GM23338 (cell line): ENCODE results near the gene SIAH1. TPM values are rescaled to one million over a fixed set of nuclear protein-coding genes. Genes with fewer than 3 reads are reported as not detected.

Source experiments
- ATAC-seq: fragments of 200-7000 bp; cut with Tn5 transposase; 3 replicates; pipeline ENCODE4 v1.9.1; 2020
- DNase-seq: peaks from one replicate; pipeline ENCODE4 v3.0.0-alpha.2; 2015; ENCODE audit warnings: low spot score
- H2AFZ ChIP-seq: fragments of 200-600 bp; sonication (generic); 2 replicates; pipeline ENCODE4 v1.8.0; 2016; ENCODE audit warnings: antibody characterized with exemption, mild to moderate bottlenecking, moderate library complexity
- H3F3A ChIP-seq: fragments of 200-600 bp; sonication (generic); replicated peaks from 2 replicates; pipeline ENCODE4 v1.8.0; 2017; ENCODE audit warnings: antibody characterized with exemption, mixed run types, low read depth
- H3K27ac ChIP-seq: fragments of 200-600 bp; sonication (generic); 2 replicates; pipeline ENCODE4 v1.6.1; 2016; ENCODE audit warnings: low read depth
- H3K27me3 ChIP-seq: fragments of 200-600 bp; sonication (generic); 2 replicates; pipeline ENCODE4 v1.8.0; 2016; ENCODE audit warnings: mild to moderate bottlenecking, mixed run types, moderate library complexity; ENCODE audit not compliant: insufficient read depth
- H3K36me3 ChIP-seq: fragments of 200-600 bp; sonication (generic); 2 replicates; pipeline ENCODE4 v1.8.0; 2016; ENCODE audit warnings: mild to moderate bottlenecking; ENCODE audit not compliant: insufficient read depth
- H3K4me1 ChIP-seq: fragments of 200-600 bp; sonication (generic); 2 replicates; pipeline ENCODE4 v1.8.0; 2016; ENCODE audit warnings: mild to moderate bottlenecking, moderate library complexity; ENCODE audit not compliant: insufficient read depth
- H3K4me2 ChIP-seq: fragments of 200-600 bp; sonication (generic); 2 replicates; pipeline ENCODE4 v1.7.1; 2017; ENCODE audit warnings: mixed run types
- H3K4me3 ChIP-seq: fragments of 200-600 bp; sonication (generic); 2 replicates; pipeline ENCODE4 v1.6.1; 2016; ENCODE audit warnings: mixed run types
- H3K79me2 ChIP-seq: fragments of 200-600 bp; sonication (generic); replicated peaks from 2 replicates; pipeline ENCODE4 v1.8.0; 2017; ENCODE audit warnings: mild to moderate bottlenecking; ENCODE audit not compliant: insufficient read depth
- H3K9me2 ChIP-seq: fragments of 200-600 bp; sonication (generic); 2 replicates; pipeline ENCODE4 v1.8.0; 2017; ENCODE audit not compliant: insufficient read depth
- H4K20me1 ChIP-seq: fragments of 200-600 bp; sonication (generic); replicated peaks from 2 replicates; pipeline ENCODE4 v1.8.0; 2017; ENCODE audit warnings: mild to moderate bottlenecking; ENCODE audit not compliant: insufficient read depth
- H3K27ac Mint-ChIP-seq: 2 replicates; pipeline ENCODE4 v1.8.0; 2020; ENCODE audit warnings: inconsistent platforms, mild to moderate bottlenecking, moderate library complexity, mixed read lengths
- H3K27me3 Mint-ChIP-seq: 3 replicates; pipeline ENCODE4 v1.8.0; 2022; ENCODE audit warnings: low read depth, mild to moderate bottlenecking, moderate library complexity, mixed read lengths, inconsistent platforms; ENCODE audit not compliant: insufficient read depth, poor library complexity
- H3K36me3 Mint-ChIP-seq: 3 replicates; pipeline ENCODE4 v1.8.0; 2021; ENCODE audit warnings: low read depth, mild to moderate bottlenecking, inconsistent platforms, moderate library complexity, mixed read lengths
- H3K4me1 Mint-ChIP-seq: 3 replicates; pipeline ENCODE4 v1.8.0; 2020; ENCODE audit warnings: mild to moderate bottlenecking, inconsistent platforms, mixed read lengths
- H3K4me3 Mint-ChIP-seq: 3 replicates; pipeline ENCODE4 v1.8.0; 2021; ENCODE audit warnings: moderate library complexity, mild to moderate bottlenecking, inconsistent platforms, mixed read lengths
- H3K9me3 Mint-ChIP-seq: 3 replicates; pipeline ENCODE4 v1.8.0; 2020; ENCODE audit warnings: moderate library complexity, mild to moderate bottlenecking, inconsistent platforms, mixed read lengths
- CREB1 ChIP-seq: fragments of 250-450 bp; sonication (Bioruptor Pico); IDR thresholded peaks from 2 replicates; pipeline ENCODE4 v1.5.0; 2020; ENCODE audit warnings: low read depth, mild to moderate bottlenecking, moderate library complexity
- CTCF ChIP-seq, 2 experiments: fragments of 200-600 bp in 1 of 2; sonication (generic) in 1 of 2; conservative IDR thresholded peaks; 2 replicates each; pipeline versions ENCODE4 v1.5.1 to v1.6.1; 2016 to 2017; ENCODE audit warnings: antibody characterized with exemption in 2 of 2, low read depth in 2 of 2, mild to moderate bottlenecking in 2 of 2, moderate library complexity in 1 of 2
- ETS1 ChIP-seq: IDR thresholded peaks from 2 replicates; pipeline ENCODE4 v1.6.1; 2016; ENCODE audit warnings: antibody characterized with exemption
- EZH2 ChIP-seq: fragments of 200-600 bp; sonication (generic); IDR thresholded peaks from one replicate; pipeline ENCODE4 v1.8.0; 2017; ENCODE audit warnings: antibody characterized with exemption, mild to moderate bottlenecking, low read depth; ENCODE audit not compliant: unreplicated experiment
- JUNB ChIP-seq: IDR thresholded peaks from one replicate; pipeline ENCODE4 v1.6.1; 2016; ENCODE audit warnings: antibody characterized with exemption; ENCODE audit not compliant: unreplicated experiment
- NANOG ChIP-seq: IDR thresholded peaks from 2 replicates; pipeline ENCODE4 v1.6.1; 2016; ENCODE audit warnings: antibody characterized with exemption, borderline replicate concordance
- POLR2AphosphoS5 ChIP-seq: IDR thresholded peaks from 2 replicates; pipeline ENCODE4 v1.6.1; 2016; ENCODE audit warnings: antibody characterized with exemption, low read depth
- REST ChIP-seq: IDR thresholded peaks from one replicate; pipeline ENCODE4 v1.6.1; 2018; ENCODE audit warnings: antibody characterized with exemption; ENCODE audit not compliant: unreplicated experiment
- STAT1 ChIP-seq: IDR thresholded peaks from one replicate; pipeline ENCODE4 v1.6.1; 2016; ENCODE audit warnings: antibody characterized with exemption; ENCODE audit not compliant: unreplicated experiment
- ZNF114 ChIP-seq: fragments of 250-450 bp; sonication (Bioruptor Pico); IDR thresholded peaks from 2 replicates; pipeline ENCODE4 v1.5.0; 2020; ENCODE audit warnings: mild to moderate bottlenecking, moderate library complexity
- ZNF331 ChIP-seq: fragments of 250-450 bp; sonication (Bioruptor Pico); IDR thresholded peaks from 2 replicates; pipeline ENCODE4 v1.5.0; 2020; ENCODE audit warnings: low read depth, mild to moderate bottlenecking, moderate library complexity
- ZNF462 ChIP-seq: fragments of 250-450 bp; sonication (Bioruptor Pico); IDR thresholded peaks from 2 replicates; pipeline ENCODE4 v1.5.0; 2020; ENCODE audit warnings: mild to moderate bottlenecking, moderate library complexity
- polyA plus RNA-seq: library from polyadenylated mRNA; unstranded; fragments of >200 nt; fragmentation: Nextera tagmentation; extraction: Ambion mirVana; gene quantifications from 2 replicates; pipeline ENCODE4 v1.2.1, GENCODE V29; 2016
- total RNA-seq: library from RNA; depleted of rRNA; stranded (reverse); fragments of >200 nt; shearing (Covaris generic); gene quantifications from 2 replicates; pipeline ENCODE4 v1.2.3, GENCODE V29; 2014

SIAH1 gene
- total and polyA plus RNA-seq, 2 experiments from 2014 or later: 42.0 to 52.7 TPM

- H3K4me1 Mint-ChIP-seq: no peaks in the 10 kb centered on the region
- no peaks in the 10 kb centered on the region for H3K4me1 ChIP-seq
- no peak for ATAC-seq
- no peak for TF ChIP-seq STAT1
- no peak for TF ChIP-seq EZH2
- TF ChIP-seq CREB1 (CRISPR knock-in tag): no peak
- TF ChIP-seq ZNF114: no peak
- TF ChIP-seq POLR2AphosphoS5: no peak
- no peak for TF ChIP-seq ZNF331 (CRISPR knock-in tag)
- TF ChIP-seq ETS1: no peak
- no peak for TF ChIP-seq NANOG
- no peak for TF ChIP-seq JUNB
- TF ChIP-seq REST: no peak
- TF ChIP-seq CTCF (conservative IDR thresholded peaks at IDR 0.05; ENCODE audit: low read depth in 2 of 2): no peak
- TF ChIP-seq ZNF462 (CRISPR knock-in tag): no peak
- no peaks in the 10 kb centered on the region for H3K9me2 ChIP-seq
- no peaks in the 10 kb centered on the region; the same call in 1 of the 3 replicates for H3K36me3 Mint-ChIP-seq
- no peak overlapping the region for H3K4me3 ChIP-seq
- H3K79me2 ChIP-seq: no peaks in the 10 kb centered on the region
- H3K27ac Mint-ChIP-seq: no peak overlapping the region
- H3K36me3 ChIP-seq: no peaks in the 10 kb centered on the region
- peaks cover 2% of the 10 kb centered on the region for H3K27me3 Mint-ChIP-seq
- H3K27me3 ChIP-seq: no peaks in the 10 kb centered on the region
- no peak overlapping the region for H3K27ac ChIP-seq
- no peaks in the 10 kb centered on the region for H4K20me1 ChIP-seq
- DNase-seq: no peak
- H2AFZ ChIP-seq: no peak overlapping the region
- no peaks in the 10 kb centered on the region for H3K9me3 Mint-ChIP-seq
- no peak overlapping the region for H3K4me2 ChIP-seq
- no peaks in the 10 kb centered on the region for H3F3A ChIP-seq
- no peak overlapping the region for H3K4me3 Mint-ChIP-seq
Observed at GRCh38 chr16:48342591-48342990, 42.6 kb downstream of the SIAH1 start.
